KOPT-K1 (cell line): Measurements from ENCODE around the gene COL23A1.
"Not testable (repeated sequence)": the region's sequence is repeated elsewhere in the genome, so short reads cannot be mapped to it uniquely, and the experiment has no call there.

Experiments used
- H3K27ac ChIP-seq: fragments of 200-600 bp; sonication (generic); 2 replicates; pipeline ENCODE4 v1.5.1; 2016; ENCODE audit warnings: antibody characterized with exemption, mild to moderate bottlenecking, low read depth, low read length; ENCODE audit not compliant: poor library complexity, severe bottlenecking
- H3K36me3 ChIP-seq: fragments of 200-600 bp; sonication (generic); 2 replicates; pipeline ENCODE4 v1.5.1; 2017; ENCODE audit warnings: antibody characterized with exemption, mild to moderate bottlenecking, low read length, moderate library complexity; ENCODE audit not compliant: insufficient read depth
- H3K9me3 ChIP-seq: fragments of 200-600 bp; sonication (generic); 2 replicates; pipeline ENCODE4 v1.5.1; 2017; ENCODE audit warnings: antibody characterized with exemption, low read length, mild to moderate bottlenecking; ENCODE audit not compliant: insufficient read depth, poor library complexity, severe bottlenecking

Gene COL23A1

DNA sequence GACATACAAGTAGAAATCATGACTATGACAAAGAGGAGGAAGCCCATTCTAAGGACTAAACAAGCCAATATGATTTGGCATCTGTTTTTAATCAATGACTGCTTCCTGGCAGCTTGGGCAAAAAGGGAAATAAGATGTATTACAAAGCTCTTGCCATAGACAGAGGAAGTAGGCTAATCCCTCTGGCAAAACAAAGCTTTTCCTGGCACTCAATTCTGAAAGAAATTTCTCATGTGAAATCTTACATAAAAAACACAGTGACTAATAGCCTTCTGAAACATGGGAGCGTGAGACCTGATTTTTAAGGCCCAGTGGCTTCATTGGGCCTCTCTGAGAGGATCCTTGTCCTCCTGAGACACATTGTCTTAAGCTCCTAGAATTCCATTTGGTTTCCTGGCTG is 93.6 kb downstream of the COL23A1 start:
- no peak overlapping the region for H3K27ac ChIP-seq
- no peaks in the 10 kb centered on the region for H3K36me3 ChIP-seq

DNA sequence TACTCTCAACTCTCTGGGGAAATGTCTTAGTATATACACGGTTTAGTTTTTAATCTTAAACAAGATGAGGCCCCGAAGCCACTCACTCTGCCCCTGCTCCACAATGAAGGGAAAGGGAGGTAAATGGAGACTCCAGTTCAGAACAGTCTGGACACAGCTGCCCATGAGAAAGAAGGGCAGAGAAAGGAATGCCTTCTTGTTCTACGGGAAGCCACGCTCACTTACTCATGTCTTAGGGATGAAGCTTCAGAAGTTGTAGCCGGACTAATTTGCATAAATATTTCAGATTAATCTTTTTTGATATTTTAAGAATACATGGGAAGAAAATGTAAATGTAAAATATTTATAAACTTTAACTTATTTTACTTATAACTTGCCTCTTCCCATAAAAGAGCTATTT is 94.0 kb downstream of the COL23A1 start:
- Histone ChIP-seq H3K9me3 (peaks cover 3% of the 10 kb centered on the region), H3K36me3 (no peaks in the 10 kb centered on the region), H3K27ac (no peak overlapping the region)

More for the DNA sequence above, 93.6 kb downstream of the COL23A1 start:
- H3K9me3 ChIP-seq = peaks cover 3% of the 10 kb centered on the region

DNA sequence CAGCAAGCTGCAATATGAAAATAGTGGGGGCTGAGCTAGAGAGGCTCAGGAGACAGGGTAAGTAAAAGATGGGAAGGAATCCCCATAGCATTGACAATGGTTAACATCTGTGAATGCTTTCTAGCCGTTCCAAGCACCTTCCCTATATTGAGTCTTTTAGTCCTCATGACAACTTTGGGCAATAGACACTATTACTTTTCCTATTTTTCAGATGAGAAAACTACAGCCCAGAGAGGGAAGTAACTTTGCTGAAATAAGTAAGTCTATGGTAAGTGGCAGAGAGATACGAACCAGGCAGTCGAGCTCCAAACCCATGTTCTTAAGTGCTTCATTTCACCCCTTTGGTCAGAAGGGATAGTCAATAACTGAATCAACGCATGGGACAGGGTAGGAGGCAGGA is 94.5 kb downstream of the COL23A1 start:
- Histone ChIP-seq H3K27ac (no peak overlapping the region), H3K9me3 (peaks cover 3% of the 10 kb centered on the region), H3K36me3 (no peaks in the 10 kb centered on the region)

DNA sequence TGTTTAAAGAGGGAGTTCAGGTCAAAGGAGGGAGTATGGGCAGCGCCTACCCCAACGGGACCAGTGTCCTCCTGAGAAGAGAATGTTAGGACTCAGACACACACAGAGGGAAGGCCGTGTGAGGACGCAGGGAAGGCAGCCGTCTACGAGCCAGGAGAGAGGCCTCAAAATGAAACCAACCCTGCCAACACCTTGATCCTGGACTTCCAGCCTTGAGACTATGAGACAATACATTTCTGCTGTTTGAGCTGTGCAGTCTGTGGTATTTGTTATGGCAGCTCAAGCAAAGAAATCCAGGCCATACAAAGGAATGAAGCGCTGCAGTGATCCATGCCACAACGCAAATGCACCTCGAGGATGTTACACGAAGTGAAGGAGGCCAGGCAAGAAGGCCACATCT is 97.9 kb downstream of the COL23A1 start:
- H3K36me3 ChIP-seq = no peaks in the 10 kb centered on the region
- peaks cover 20% of the 10 kb centered on the region for H3K9me3 ChIP-seq
- H3K27ac ChIP-seq = no peak overlapping the region

DNA sequence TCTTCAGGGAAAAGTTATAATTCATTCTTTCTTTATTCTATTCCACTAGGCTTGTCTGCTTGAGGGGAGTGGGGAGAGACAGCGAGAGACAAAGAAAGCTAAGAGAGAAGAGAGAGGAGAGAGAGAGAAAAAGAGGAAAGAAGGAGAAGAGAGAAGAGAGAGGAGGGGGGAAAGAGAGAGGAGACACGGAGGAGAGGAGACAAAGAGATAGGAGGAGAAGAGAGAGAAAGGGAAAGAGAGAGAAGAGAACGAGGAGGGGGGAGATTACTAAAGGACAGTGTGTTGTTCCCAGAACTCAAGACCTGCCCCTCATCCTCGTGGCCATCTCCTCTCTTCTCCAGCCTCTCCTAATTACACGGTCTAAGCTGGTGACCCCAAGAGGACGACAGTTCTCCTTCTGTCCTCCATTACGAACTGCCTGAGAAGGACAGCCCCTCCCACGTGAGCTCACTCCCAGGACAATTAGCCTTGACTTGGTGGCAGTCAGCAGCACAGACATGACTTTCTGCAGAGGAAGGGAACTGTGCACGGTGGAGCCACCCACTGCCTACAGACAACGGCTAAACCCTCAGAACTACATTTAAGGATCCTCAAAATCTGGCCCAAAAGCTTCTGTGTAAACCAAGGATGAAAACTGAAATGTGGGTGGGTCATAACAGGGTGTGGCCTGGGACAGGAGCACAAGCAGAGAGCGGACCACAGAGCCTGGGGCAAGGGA is 99.1 kb downstream of the COL23A1 start:
- Histone ChIP-seq H3K27ac (no peak overlapping the region), H3K9me3 (peaks cover 20% of the 10 kb centered on the region), H3K36me3 (no peaks in the 10 kb centered on the region)

DNA sequence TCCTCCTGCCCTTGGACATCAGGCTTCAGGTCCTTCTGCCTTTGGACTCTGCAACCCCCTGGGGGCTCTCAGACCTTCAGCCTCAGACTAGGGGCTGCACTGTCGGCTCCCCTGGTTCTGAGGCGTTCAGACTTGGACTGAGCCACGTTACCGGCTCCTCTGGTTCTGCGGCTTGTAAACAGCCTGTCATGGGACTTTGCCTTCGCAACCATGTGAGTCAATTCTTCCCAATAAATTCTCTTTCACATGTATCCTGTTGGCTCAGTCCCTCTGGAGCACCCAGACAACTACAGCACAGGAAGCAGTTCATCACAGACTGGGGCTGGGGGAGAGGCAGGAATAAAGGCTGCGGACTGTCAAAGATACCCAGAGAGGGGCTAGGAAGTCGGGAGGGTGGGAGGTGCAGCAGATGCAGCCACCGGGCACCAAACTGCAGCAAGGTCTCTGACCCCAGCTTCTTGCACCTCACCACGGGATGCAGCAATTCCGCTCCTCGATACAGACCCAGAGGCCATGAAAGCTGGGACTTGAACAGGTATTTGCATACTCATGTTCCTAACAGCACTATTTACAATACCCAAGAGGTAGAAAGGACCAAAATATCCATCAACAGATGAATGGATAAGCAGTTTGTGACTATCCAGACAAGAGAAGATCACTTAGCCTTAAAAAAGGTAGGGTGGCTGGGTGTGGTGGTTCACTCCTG is 100.8 kb downstream of the COL23A1 start:
- peaks cover 20% of the 10 kb centered on the region for H3K9me3 ChIP-seq
- H3K27ac ChIP-seq = no peak overlapping the region
- H3K36me3 ChIP-seq = no peaks in the 10 kb centered on the region

DNA sequence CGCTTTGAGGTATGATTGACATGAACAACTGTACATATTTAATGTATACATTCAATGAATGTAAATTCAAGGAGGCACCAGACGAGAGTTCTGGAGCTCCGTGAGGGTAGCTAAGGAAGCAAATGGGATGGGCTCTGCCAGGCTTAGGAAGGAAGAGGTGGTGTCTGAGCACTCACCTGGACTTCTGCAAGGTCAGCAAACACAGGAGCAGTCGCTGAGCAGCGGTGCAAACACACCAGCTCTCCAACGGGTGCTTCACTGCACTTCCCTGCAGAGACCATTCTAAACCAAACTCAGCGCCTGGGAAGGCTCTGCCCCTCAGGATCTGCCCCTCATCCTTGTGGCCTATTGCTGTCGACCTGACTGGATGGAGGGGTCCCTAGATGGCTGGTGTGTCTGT is 101.5 kb downstream of the COL23A1 start:
- no peaks in the 10 kb centered on the region for H3K36me3 ChIP-seq
- H3K27ac ChIP-seq = no peak overlapping the region
- H3K9me3 ChIP-seq = peaks cover 20% of the 10 kb centered on the region

DNA sequence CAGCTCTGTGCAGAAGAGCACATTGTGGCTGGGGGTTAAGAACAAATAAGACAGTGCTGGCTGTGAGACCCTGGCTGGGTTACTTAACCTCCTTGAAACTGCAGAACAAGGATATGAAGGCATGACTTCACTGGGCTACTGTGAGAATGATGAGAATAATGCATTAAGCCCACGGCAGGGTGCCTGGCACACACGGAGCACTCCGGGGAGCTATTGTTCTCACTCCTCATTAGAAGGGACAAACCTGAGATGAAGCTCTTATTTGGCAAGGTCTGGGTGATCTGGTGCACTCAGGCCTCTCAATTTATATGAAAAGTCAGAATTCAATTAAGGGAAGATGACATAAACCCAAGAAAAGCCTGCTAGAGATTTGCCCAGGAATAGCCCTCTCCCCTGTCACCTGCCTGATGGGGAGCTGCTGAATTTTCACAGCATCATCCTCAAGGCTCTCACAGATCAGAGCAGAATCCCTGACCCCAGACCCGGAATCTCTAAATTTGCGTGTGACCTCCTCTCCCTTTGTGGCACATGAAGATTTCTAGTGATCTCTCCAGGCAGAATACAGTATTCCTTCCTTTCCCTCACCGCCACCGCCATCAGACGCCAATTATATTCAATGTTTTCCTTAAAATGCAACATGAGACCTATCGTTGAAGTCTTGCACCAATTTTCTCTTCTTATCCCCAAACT is 102.1 kb downstream of the COL23A1 start:
- H3K9me3 ChIP-seq = peaks cover 20% of the 10 kb centered on the region
- no peak overlapping the region for H3K27ac ChIP-seq
- H3K36me3 ChIP-seq = no peaks in the 10 kb centered on the region

DNA sequence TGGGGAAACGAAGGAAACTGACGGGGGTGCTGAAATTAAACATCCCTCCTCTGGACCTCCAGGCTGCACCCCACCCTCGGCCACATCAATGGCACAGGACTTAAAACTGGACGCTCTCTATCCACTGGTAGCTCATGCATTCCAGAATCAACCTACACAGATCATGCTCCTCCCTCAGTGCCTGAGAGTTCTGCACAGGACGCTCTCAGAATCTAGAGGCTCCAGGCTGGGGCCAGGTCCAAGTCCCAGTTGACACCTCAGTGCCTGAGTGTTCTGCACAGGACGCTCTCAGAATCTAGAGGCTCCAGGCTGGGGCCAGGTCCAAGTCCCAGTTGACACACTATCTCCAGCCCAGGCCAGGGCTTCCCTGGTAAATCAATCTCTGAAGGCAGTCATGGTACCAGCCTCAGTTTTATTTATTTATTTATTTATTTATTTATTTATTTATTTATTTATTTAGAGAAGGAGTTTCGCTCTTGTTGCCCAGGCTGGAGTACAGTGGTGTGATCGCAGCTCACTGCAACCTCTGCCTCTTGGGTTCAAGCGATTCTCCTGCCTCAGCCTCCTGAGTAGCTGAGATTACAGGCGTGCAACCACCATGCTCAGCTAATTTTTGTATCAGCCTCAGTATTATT is 103.2 kb downstream of the COL23A1 start:
- not testable (repeated sequence) for H3K27ac ChIP-seq

DNA sequence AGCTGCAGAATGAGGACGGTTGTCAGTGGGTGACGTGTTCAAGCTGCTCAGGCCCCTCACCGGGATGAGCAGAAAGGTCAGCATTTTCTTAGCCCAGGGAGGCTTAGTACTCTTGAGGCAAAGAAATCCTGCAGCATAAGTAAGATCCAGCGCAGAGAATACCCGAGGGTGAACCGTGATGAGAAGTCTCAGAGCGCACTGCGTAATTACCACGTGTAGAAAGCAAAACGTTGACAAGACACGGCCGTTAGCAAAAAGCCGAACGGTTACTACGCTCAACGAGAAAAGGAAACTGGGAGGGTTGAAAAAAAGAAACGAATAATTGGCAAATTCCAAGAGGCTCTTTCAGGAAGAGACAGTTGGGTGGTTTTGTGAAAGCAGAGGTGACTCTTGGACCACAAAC is 104.0 kb downstream of the COL23A1 start:
- Histone ChIP-seq H3K27ac (no peak overlapping the region), H3K36me3 (no peaks in the 10 kb centered on the region), H3K9me3 (peaks cover 16% of the 10 kb centered on the region)

More for the DNA sequence above, 103.2 kb downstream of the COL23A1 start:
- H3K9me3 ChIP-seq = peaks cover 16% of the 10 kb centered on the region
- H3K36me3 ChIP-seq = not testable (repeated sequence)

DNA sequence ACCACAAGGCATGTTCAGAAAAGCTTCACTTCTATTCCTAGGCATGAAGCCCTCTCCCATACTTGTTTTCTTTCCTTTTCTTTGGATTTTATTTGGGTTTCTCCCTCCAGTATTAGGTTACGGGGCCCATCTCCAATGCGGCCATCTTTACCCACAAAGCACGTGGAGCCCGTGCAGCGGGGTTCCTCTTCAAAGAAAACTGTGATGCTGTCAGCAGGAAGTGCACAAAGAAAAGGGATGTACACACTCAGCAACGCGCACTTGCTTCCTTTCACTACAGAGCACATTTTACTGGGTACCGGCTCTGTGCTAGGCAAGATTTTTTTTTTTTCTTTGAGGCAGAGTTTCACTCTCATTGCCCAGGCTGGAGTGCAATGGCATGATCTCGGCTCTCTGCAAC is 106.6 kb downstream of the COL23A1 start:
- peak overlapping the region; percentile 40 for H3K27ac ChIP-seq
- no peaks in the 10 kb centered on the region for H3K36me3 ChIP-seq
- peaks cover under 1% of the 10 kb centered on the region for H3K9me3 ChIP-seq

DNA sequence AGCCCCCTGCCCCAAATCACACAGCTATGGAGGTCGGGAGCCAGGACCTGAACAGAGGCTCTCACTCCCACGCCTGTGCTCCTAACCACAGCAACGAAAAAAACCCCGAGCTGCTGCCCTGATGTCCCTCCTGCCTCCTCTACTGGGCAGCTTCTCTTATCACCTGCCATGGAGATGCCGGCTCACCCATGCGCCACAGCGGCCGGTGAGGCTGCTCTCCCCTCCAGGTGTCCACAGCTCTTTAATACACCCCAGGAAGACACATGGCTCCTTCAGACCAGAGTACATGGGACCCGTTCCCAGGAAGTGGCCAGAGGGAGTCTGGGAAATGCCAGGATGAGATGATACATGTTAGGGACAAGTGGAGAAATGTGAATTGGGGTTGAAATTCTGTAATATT is 110.9 kb downstream of the COL23A1 start:
- Histone ChIP-seq H3K36me3 (no peaks in the 10 kb centered on the region), H3K27ac (no peak overlapping the region), H3K9me3 (peaks cover 9% of the 10 kb centered on the region)

DNA sequence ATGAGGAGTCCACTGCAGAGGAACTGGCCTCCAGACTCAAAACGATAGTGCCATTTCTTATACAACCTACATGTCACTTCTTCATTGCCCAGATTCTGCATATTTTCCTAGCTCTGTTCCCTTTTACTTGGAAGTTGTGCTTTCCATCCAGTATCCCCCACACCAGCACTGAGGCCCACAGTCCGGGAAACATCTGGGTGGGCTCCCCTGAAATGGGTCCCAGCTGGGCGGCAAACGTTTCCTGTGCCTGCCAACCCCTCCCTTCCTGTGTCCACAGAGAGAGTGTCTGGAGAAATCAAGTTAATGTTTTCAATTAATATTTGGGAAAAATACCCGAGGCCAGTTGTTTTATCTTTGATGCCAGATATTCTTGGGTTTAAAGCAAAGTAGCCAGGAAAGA is 111.8 kb downstream of the COL23A1 start:
- Histone ChIP-seq H3K36me3 (no peaks in the 10 kb centered on the region), H3K9me3 (peaks cover 9% of the 10 kb centered on the region), H3K27ac (no peak overlapping the region)

DNA sequence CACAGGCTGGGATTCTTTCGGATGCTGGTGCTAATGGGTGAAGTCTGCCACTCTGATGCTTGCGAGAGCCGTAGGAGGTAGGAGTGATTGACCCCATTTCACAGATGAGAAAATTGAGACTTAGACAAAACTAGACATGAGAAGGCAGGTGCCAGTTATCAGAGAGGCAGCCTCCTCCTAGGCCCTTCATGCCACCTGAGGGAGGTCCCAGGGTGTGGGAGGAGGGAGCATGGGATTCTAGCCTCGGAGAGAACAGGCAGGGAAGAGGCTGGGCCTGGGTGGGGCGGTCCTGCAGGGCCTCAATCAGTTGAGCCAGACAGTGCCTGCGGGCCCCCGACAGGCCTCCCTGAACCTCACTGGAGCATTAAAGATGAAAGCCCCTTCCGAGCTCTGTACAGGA is 112.4 kb downstream of the COL23A1 start:
- peaks cover 9% of the 10 kb centered on the region for H3K9me3 ChIP-seq
- no peaks in the 10 kb centered on the region for H3K36me3 ChIP-seq
- H3K27ac ChIP-seq = no peak overlapping the region
